Heart left ventricle (tissue), 16 donors: ENCODE measurements around the gene TESK1. TPM values are rescaled to one million over a fixed set of nuclear protein-coding genes. Genes with fewer than 3 reads are reported as not detected.
A peak's percentile ranks its signal among the peaks of the same experiment; 100 is the strongest.

Experiments
- ATAC-seq, 4 donors: fragments of 200-7000 bp; cut with Tn5 transposase; one replicate each; pipeline ENCODE4 v1.9.1; 2020 to 2022; ENCODE audit warnings: moderate library complexity in 4 of 4, mild to moderate bottlenecking in 3 of 4, moderate number of reproducible peaks in 1 of 4
- DNase-seq, 5 donors: peaks; one replicate each; pipeline ENCODE4 v3.0.0-alpha.2; 2020
- H3K27ac ChIP-seq, 12 donors: fragments of 200-600 bp; sonication (generic) in 4 of 12; one replicate each; pipeline versions ENCODE4 v1.5.0 to v1.8.0; 2016 to 2022; ENCODE audit warnings: mild to moderate bottlenecking in 2 of 12
- H3K27me3 ChIP-seq, 9 donors: fragments of 200-600 bp; sonication (generic) in 2 of 9; one replicate each; pipeline versions ENCODE4 v1.5.1 to v1.8.0; 2016 to 2022; ENCODE audit warnings: mild to moderate bottlenecking in 3 of 9
- H3K36me3 ChIP-seq, 9 donors: fragments of 200-600 bp; sonication (generic) in 2 of 9; one replicate each; pipeline versions ENCODE4 v1.5.0 to v1.8.0; 2018 to 2022; ENCODE audit warnings: mild to moderate bottlenecking in 2 of 9
- H3K4me1 ChIP-seq, 12 donors: fragments of 200-600 bp; sonication (generic) in 4 of 12; one replicate each; pipeline versions ENCODE4 v1.5.0 to v1.8.0; 2016 to 2022; ENCODE audit warnings: mild to moderate bottlenecking in 3 of 12
- H3K4me3 ChIP-seq, 12 donors: fragments of 200-600 bp; sonication (generic) in 4 of 12; one replicate each; pipeline versions ENCODE4 v1.5.0 to v1.8.0; 2017 to 2022; ENCODE audit warnings: mild to moderate bottlenecking in 9 of 12, moderate library complexity in 4 of 12
- H3K9me3 ChIP-seq, 12 donors: fragments of 200-600 bp; sonication (generic) in 4 of 12; one replicate each; pipeline versions ENCODE4 v1.5.0 to v1.8.0; 2016 to 2022; ENCODE audit warnings: mild to moderate bottlenecking in 1 of 12
- CTCF ChIP-seq, 12 donors: fragments of 200-600 bp; sonication (generic) in 4 of 12; IDR thresholded peaks; one replicate each; pipeline versions ENCODE4 v1.5.0 to v1.8.0; 2018 to 2022; ENCODE audit warnings: antibody characterized with exemption in 12 of 12, mild to moderate bottlenecking in 5 of 12
- POLR2A ChIP-seq, 2 donors: fragments of 450-650 bp; IDR thresholded peaks; one replicate each; pipeline ENCODE4 v1.6.1; 2017; ENCODE audit warnings: antibody characterized with exemption in 2 of 2, mild to moderate bottlenecking in 2 of 2, moderate library complexity in 2 of 2
- WGBS, 4 donors: extraction: QIAGEN DNeasy Blood & Tissue Kit in 2 of 4; methylation state at CpG; one replicate each; pipeline versions ENCODE4 v1.1.5 to v1.1.7; 2013 to 2018; 5-methylcytosine and 5-hydroxymethylcytosine counted together
- intact Hi-C, 10 donors: fragments of 100-400 bp; cut with DNase I; formaldehyde crosslinking; loops; one replicate each; pipeline versions ENCODE4 v1.11.1 to v1.14.2; 2022
- polyA plus RNA-seq, 2 donors: library from polyadenylated mRNA; stranded (reverse); fragments of 200-250 nt; gene quantifications; one replicate each; pipeline ENCODE4 v1.2.3, GENCODE V29; 2013
- total RNA-seq, 9 donors: library from RNA; depleted of rRNA in 2 of 9; stranded (reverse); fragments of >200 nt in 2 of 9; fragmentation: NEBNext Ultra II Directional in 3 of 9; extraction: Animal tissue kit (Norgen Biotek cat#: 25700) in 3 of 9; gene quantifications; one replicate each; pipeline versions ENCODE4 v1.1.0 to v1.2.4, GENCODE V29; 2016 to 2023
- donor health status: ischemic (EF 13 %, LVEDD 7.1; RV severe dilation, severe dysfunction).
- donor health status: healthy with polysubstance abuse.
- donor health status: DM: no; HTN: yes; CAD: no.
- donor health status: DM: no; HTN: no; CAD: no.
- donor health status: ischemic (EF 25% LVEDD 6.9; RV normal size, moderate dysfunction).
- donor health status: ischemic (EF 25% LVEDD 5.7; RV mildly dilated, moderate dysfunction).
- donor health status: healthy.
- donor health status: DM: yes; HTN: yes; CAD: no.
- donor health status: ischemic (EF 35%, LVEDD 5.7; RV mildly dilated, moderate dysfunction).
- donor health status: nonischemic (EF 11% LVEDD 7.7; RV severe dilation, severe dysfunction).
- donor health status: DM: yes; HTN: yes; CAD: no.
- donor health status: PGD.
- donor health status: ischemic (EF 29% LVEDD 5.4; RV normal size, mild dysfunction).
- donor health status: nonischemic (EF 23%, LVEDD 6.1; RV moderate dilation, normal function).

TESK1 gene
- total and polyA plus RNA-seq, 11 donors: 19.8 to 47.6 (median 24.8) TPM

- no peaks in the 10 kb centered on the region for H3K27me3 ChIP-seq
- no peak overlapping the region for H3K4me3 ChIP-seq
- 86 to 93% (median 89%) methylated on average over 6 of the region's 6 CpGs for WGBS, 4 donors
- H3K9me3 ChIP-seq: no peaks in the 10 kb centered on the region
- H3K36me3 ChIP-seq: peaks cover 5 to 78% (median 70%) of the 10 kb centered on the region in 9 donors
- no peak for ATAC-seq
- intact Hi-C loops: loop anchor here in 7 of 10 donors (5.0 to 10.0 kb wide), 7 partner anchors 75 to 663 kb away; partner anchors contain the start of gene ATOSB (in 2 of the 7)
- no peak for TF ChIP-seq CTCF (IDR thresholded peaks at IDR 0.05)
- TF ChIP-seq POLR2A (IDR thresholded peaks at IDR 0.05): no peak
- no peak for DNase-seq
- H3K4me1 ChIP-seq: peaks cover 0 to 30% (median 20%) of the 10 kb centered on the region in 12 donors
- H3K27ac ChIP-seq: no peak overlapping the region
Observed at GRCh38 chr9:35557320-35557719, 47.7 kb upstream of the TESK1 start.

DNA sequence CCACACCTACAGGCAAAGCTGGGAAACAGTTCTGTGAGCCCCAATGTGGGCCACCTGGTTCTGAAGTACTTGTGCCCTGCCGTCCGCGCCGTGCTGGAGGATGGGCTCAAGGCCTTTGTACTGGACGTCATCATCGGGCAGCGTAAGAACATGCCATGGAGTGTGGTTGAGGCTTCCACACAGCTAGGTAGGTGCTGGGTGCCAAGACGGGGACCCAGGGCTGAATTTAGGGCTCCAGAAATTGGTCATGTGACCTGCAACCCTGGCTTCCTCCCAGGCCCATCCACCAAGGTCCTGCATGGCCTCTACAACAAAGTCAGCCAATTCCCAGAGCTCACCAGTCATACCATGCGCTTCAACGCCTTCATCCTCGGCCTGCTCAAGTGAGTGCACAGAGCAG, 46.9 kb upstream of the TESK1 start:
- ATAC-seq (no peak), DNase-seq (no peak)
- no peak overlapping the region for H3K4me3 ChIP-seq
- H3K9me3 ChIP-seq: no peaks in the 10 kb centered on the region
- H3K36me3 ChIP-seq: peaks cover 5 to 78% (median 70%) of the 10 kb centered on the region in 9 donors
- peaks cover under 1 to 27% (median 14%) of the 10 kb centered on the region in 12 donors for H3K4me1 ChIP-seq
- no peak overlapping the region for H3K27ac ChIP-seq
- WGBS, 4 donors: 89 to 94% (median 92%) methylated on average over 8 to 11 of the region's 11 CpGs
- no peaks in the 10 kb centered on the region for H3K27me3 ChIP-seq
- no peak for TF ChIP-seq CTCF (IDR thresholded peaks at IDR 0.05)
- no peak for TF ChIP-seq POLR2A (IDR thresholded peaks at IDR 0.05)
- intact Hi-C loops: loop anchor here in 7 of 10 donors (5.0 to 10.0 kb wide), 7 partner anchors 76 to 663 kb away; partner anchors contain the start of gene ATOSB (in 2 of the 7)

- H3K9me3 ChIP-seq: no peaks in the 10 kb centered on the region
- no peak for DNase-seq
- peaks cover 4 to 31% (median 21%) of the 10 kb centered on the region in 12 donors for H3K4me1 ChIP-seq
- 84 to 91% (median 89%) methylated on average over 18 to 20 of the region's 20 CpGs for WGBS, 4 donors
- peaks cover 5 to 74% (median 66%) of the 10 kb centered on the region in 9 donors for H3K36me3 ChIP-seq
- H3K27ac ChIP-seq: peak overlapping the region in 1 of 12 donors; percentile 48
- intact Hi-C loops: loop anchor here in 8 of 10 donors (5.0 to 10.0 kb wide), 8 partner anchors 78 to 665 kb away; partner anchors contain the start of gene ATOSB (in 2 of the 8)
- H3K4me3 ChIP-seq: no peak overlapping the region
- TF ChIP-seq POLR2A (IDR thresholded peaks at IDR 0.05): no peak
- TF ChIP-seq CTCF (IDR thresholded peaks at IDR 0.05): no peak
- no peak for ATAC-seq
- no peaks in the 10 kb centered on the region for H3K27me3 ChIP-seq
Observed at GRCh38 chr9:35559792-35560530, 45.1 kb upstream of the TESK1 start.

- 81 to 87% (median 82%) methylated on average over 18 to 24 of the region's 24 CpGs for WGBS, 4 donors
- Histone ChIP-seq H3K4me1 (peaks cover 4 to 34% (median 24%) of the 10 kb centered on the region in 12 donors), H3K27ac (peak overlapping the region in 3 of 12 donors; percentile 9 to 48 (median 24)), H3K9me3 (no peaks in the 10 kb centered on the region), H3K27me3 (no peaks in the 10 kb centered on the region), H3K4me3 (no peak overlapping the region), H3K36me3 (peaks cover 1 to 66% (median 58%) of the 10 kb centered on the region in 9 donors)
- intact Hi-C loops: loop anchor here in 1 of 10 donors (10.0 kb wide), 1 partner anchor 436 kb away; no protein-coding TSS in a partner anchor
- ATAC-seq (peak in 3 of 4 donors; percentile 1 to 9 (median 5)), DNase-seq (no peak)
- TF ChIP-seq CTCF (IDR thresholded peaks at IDR 0.05) (no peak), POLR2A (IDR thresholded peaks at IDR 0.05) (no peak)
Observed at GRCh38 chr9:35560625-35561337, 44.3 kb upstream of the TESK1 start.
